ENCODE results near the gene STK35. TPM values are rescaled to one million over a fixed set of nuclear protein-coding genes. Genes with fewer than 3 reads are reported as not detected.

The STK35 gene
- total RNA-seq, 1 experiment from 2014 or later: 38.2 TPM

DNA sequence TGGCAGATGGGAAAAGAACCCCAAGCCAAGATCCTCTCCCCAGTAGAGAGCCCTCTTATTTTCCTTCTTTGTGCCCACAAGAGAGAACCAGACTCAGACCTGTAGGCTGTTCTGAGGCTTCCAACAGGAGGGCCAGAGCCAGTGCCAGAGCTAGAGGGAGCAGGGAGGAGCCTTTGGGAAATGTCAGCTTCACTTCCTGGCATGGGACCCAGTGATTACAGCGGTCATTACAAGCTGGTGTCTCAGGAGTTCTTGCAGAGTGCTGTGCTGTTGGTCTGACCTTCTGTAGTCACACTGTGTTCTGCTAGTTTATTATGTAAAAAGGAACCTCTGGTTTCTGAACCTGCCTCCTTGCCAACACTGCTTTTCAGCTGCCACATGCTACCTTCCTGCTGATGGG is 38.9 kb downstream of the STK35 start:
- no peak for DNase-seq (ENCODE audit: low spot score)
- no TSS peak for BruUV-seq (replicated peaks)
- H3K27me3 ChIP-seq (replicated peaks; ENCODE audit: insufficient read depth, low read depth, low read length, poor library complexity): no peaks in the 10 kb centered on the region
- POLR2A ChIA-PET (ENCODE audit: low non-redundant PET): no interaction called here
- H3K36me3 ChIP-seq (ENCODE audit: insufficient read depth, low read length, poor library complexity, severe bottlenecking): peaks cover 8% of the 10 kb centered on the region
- H3K27ac ChIP-seq (ENCODE audit: low read depth, low read length, poor library complexity, severe bottlenecking): no peak overlapping the region
- H3K4me3 ChIP-seq (ENCODE audit: low read depth, low read length, poor library complexity, severe bottlenecking): no peak overlapping the region
- intact Hi-C loops (cut with micrococcal nuclease; ENCODE audit: unreplicated experiment): no loop called here
- no peaks in the 10 kb centered on the region for H3K9me3 ChIP-seq (ENCODE audit: low read depth, low read length, poor library complexity, severe bottlenecking)
- peaks cover 7% of the 10 kb centered on the region for H3K4me1 ChIP-seq (ENCODE audit: insufficient read depth, low read length, poor library complexity, severe bottlenecking)
- TF ChIP-seq EZH2 (IDR thresholded peaks at IDR 0.05; ENCODE audit: borderline replicate concordance, low read depth, low read length, poor library complexity, severe bottlenecking): no peak
- TF ChIP-seq, protein P1, sequence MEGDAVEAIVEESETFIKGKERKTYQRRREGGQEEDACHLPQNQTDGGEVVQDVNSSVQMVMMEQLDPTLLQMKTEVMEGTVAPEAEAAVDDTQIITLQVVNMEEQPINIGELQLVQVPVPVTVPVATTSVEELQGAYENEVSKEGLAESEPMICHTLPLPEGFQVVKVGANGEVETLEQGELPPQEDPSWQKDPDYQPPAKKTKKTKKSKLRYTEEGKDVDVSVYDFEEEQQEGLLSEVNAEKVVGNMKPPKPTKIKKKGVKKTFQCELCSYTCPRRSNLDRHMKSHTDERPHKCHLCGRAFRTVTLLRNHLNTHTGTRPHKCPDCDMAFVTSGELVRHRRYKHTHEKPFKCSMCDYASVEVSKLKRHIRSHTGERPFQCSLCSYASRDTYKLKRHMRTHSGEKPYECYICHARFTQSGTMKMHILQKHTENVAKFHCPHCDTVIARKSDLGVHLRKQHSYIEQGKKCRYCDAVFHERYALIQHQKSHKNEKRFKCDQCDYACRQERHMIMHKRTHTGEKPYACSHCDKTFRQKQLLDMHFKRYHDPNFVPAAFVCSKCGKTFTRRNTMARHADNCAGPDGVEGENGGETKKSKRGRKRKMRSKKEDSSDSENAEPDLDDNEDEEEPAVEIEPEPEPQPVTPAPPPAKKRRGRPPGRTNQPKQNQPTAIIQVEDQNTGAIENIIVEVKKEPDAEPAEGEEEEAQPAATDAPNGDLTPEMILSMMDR (conservative IDR thresholded peaks at IDR 0.05; ENCODE audit: low read depth, low read length): no peak
- CTCF ChIA-PET: no interaction called here

DNA sequence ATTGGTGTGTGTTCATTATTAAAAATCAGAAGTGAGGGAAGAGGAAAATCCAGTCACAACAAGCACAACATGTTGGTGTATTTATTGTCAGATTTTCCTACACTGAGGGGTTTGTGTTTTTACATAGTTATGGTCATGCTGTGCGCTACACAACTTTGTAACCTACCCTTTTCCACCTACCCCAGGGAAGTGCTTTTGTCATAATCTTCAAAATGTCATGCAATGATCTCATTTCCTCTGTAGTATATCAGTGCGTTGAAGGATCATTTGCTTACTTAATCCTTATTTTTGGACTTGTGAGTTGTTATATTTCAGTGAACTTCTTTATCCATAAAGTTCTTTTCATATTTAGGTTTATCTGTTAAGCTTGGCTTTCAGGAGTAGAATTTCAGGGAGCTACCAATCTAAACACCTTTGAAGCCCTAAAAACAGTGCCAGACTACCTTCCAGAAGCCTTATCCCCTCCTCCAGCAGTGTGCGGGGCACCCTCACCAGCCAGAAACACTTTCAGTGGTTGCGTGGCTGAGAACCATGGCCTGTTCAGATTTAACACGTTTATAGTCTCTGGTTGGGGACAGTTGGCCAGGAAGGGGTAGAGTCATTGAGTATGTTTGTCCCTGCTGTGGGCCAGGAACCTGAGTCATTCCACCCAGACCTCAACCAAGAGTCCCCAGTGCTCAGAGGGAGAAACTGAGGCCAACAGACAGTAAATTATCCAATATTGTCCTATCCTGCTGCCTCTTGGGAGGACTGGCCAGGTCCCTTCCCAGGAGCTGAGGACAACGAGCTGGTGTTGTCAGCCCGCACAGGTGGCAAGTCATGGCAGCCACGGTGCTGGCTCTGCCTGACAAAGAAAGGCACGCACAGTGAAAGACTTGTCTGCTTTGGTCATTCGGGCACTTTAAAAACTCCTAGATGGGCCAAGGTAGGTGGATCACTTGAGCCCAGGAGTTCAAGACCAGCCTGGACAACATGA is 40.3 kb downstream of the STK35 start:
- H3K36me3 ChIP-seq (ENCODE audit: insufficient read depth, low read length, poor library complexity, severe bottlenecking): peaks cover 9% of the 10 kb centered on the region
- CTCF ChIA-PET: no interaction called here
- POLR2A ChIA-PET (ENCODE audit: low non-redundant PET): no interaction called here

DNA sequence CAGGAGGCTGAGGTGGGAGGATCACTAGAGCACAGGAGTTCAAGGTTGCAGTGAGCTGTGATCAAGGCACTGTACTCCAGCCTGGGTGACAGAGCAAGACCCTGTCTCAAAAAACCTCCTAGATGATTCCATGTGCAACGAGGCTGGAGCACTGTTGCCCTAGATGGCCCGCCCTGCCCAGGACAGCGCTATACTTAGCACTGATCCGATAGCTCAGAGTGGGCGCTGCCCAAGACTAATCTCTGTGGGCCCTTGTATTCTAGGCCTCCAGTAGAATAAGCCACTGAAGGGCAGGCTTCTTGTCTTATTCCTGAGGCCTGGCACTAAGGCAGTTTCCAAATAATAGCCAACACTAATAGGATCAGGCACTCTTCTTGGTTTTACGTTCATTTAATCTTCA is 41.0 kb downstream of the STK35 start:
- Histone ChIP-seq H3K27ac (ENCODE audit: low read depth, low read length, poor library complexity, severe bottlenecking) (no peak overlapping the region), H3K4me3 (ENCODE audit: low read depth, low read length, poor library complexity, severe bottlenecking) (no peak overlapping the region), H3K36me3 (ENCODE audit: insufficient read depth, low read length, poor library complexity, severe bottlenecking) (peaks cover 12% of the 10 kb centered on the region), H3K27me3 (replicated peaks; ENCODE audit: insufficient read depth, low read depth, low read length, poor library complexity) (no peaks in the 10 kb centered on the region), H3K4me1 (ENCODE audit: insufficient read depth, low read length, poor library complexity, severe bottlenecking) (peaks cover 7% of the 10 kb centered on the region), H3K9me3 (ENCODE audit: low read depth, low read length, poor library complexity, severe bottlenecking) (no peaks in the 10 kb centered on the region)
- no TSS peak for BruUV-seq (replicated peaks)
- DNase-seq (ENCODE audit: low spot score): no peak
- ChIA-PET POLR2A (ENCODE audit: low non-redundant PET) (no interaction called here), CTCF (no interaction called here)
- TF ChIP-seq, protein P1 (conservative IDR thresholded peaks at IDR 0.05; ENCODE audit: low read depth, low read length): no peak
- TF ChIP-seq EZH2 (IDR thresholded peaks at IDR 0.05; ENCODE audit: borderline replicate concordance, low read depth, low read length, poor library complexity, severe bottlenecking): no peak
- intact Hi-C loops (cut with micrococcal nuclease; ENCODE audit: unreplicated experiment): no loop called here

More for the DNA sequence above, 40.3 kb downstream of the STK35 start:
- Histone ChIP-seq H3K27ac (ENCODE audit: low read depth, low read length, poor library complexity, severe bottlenecking) (peak overlapping the region; percentile 15), H3K27me3 (replicated peaks; ENCODE audit: insufficient read depth, low read depth, low read length, poor library complexity) (no peaks in the 10 kb centered on the region), H3K4me3 (ENCODE audit: low read depth, low read length, poor library complexity, severe bottlenecking) (no peak overlapping the region), H3K9me3 (ENCODE audit: low read depth, low read length, poor library complexity, severe bottlenecking) (no peaks in the 10 kb centered on the region), H3K4me1 (ENCODE audit: insufficient read depth, low read length, poor library complexity, severe bottlenecking) (peaks cover 7% of the 10 kb centered on the region)
- no peak for DNase-seq (ENCODE audit: low spot score)
- BruUV-seq (replicated peaks): no TSS peak
- intact Hi-C loops (cut with micrococcal nuclease; ENCODE audit: unreplicated experiment): no loop called here
- no peak for TF ChIP-seq EZH2 (IDR thresholded peaks at IDR 0.05; ENCODE audit: borderline replicate concordance, low read depth, low read length, poor library complexity, severe bottlenecking)
- TF ChIP-seq, protein P1 (conservative IDR thresholded peaks at IDR 0.05; ENCODE audit: low read depth, low read length): no peak

Data from A673 (cell line).